Panc1 (cell line): Measurements from ENCODE around the gene HERC4.

Source experiments
- POLR2AphosphoS5 ChIP-seq: IDR thresholded peaks from 2 replicates; pipeline ENCODE4 v1.6.1; 2012; ENCODE audit warnings: mild to moderate bottlenecking, low read depth, low read length, moderate library complexity
- TF ChIP-seq, protein P1 (sequence below): fragments of 450-650 bp; IDR thresholded peaks from 2 replicates; pipeline ENCODE4 v1.5.1; 2017; ENCODE audit warnings: mild to moderate bottlenecking

GRCh38 chr10:67884313-67884841 lies 190.7 kb downstream of the HERC4 start, which contains the start of gene SIRT1:
- TF ChIP-seq, protein P1, sequence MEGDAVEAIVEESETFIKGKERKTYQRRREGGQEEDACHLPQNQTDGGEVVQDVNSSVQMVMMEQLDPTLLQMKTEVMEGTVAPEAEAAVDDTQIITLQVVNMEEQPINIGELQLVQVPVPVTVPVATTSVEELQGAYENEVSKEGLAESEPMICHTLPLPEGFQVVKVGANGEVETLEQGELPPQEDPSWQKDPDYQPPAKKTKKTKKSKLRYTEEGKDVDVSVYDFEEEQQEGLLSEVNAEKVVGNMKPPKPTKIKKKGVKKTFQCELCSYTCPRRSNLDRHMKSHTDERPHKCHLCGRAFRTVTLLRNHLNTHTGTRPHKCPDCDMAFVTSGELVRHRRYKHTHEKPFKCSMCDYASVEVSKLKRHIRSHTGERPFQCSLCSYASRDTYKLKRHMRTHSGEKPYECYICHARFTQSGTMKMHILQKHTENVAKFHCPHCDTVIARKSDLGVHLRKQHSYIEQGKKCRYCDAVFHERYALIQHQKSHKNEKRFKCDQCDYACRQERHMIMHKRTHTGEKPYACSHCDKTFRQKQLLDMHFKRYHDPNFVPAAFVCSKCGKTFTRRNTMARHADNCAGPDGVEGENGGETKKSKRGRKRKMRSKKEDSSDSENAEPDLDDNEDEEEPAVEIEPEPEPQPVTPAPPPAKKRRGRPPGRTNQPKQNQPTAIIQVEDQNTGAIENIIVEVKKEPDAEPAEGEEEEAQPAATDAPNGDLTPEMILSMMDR = no peak
- TF ChIP-seq POLR2AphosphoS5 = peak; percentile 96
